HG02885 (cell line): ENCODE measurements around the gene TPRN.

Experiments used
- ATAC-seq: cut with Tn5 transposase; IDR thresholded peaks from one replicate; pipeline ENCODE4 v1.9.1; 2021; ENCODE audit warnings: mild to moderate bottlenecking; ENCODE audit not compliant: unreplicated experiment, poor library complexity

The TPRN gene

DNA sequence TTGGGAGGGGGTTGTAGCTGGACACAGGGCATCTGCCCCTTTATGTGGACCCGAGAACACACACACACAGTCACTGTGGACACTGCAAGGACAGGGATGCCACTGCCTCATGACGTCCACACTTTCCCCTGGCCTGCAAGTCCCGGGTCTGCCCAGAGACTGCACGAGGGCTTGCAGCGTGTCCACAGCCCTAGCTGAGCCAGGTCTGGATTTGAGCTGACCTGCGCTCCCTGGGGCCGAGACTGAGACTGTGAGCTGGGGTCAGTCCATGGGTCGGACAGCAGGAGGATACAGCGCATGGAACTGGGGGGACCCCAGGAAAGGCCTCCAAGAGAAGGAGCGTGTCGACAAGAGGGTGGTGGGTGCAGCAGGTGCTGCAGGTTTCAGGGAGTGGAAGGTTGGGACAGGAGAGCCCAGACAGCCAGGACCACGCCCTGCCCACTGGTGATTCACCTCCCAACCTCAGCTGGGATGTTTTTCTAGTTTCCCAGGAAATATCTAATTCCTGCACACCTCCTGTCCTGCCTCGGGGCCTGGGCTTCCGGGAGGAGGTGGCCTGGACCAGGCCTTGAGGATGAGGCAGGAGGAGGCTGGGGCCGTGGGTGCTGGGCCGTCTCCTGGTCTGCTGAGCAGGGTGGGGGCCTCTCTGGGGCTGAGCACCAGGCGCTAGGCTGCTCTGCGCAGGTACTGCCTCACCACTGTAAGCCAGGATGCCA lies 26.0 kb upstream of the TPRN start:
- no peak for ATAC-seq

GRCh38 chr9:137225699-137226331 lies 25.3 kb upstream of the TPRN start:
- ATAC-seq = no peak

DNA sequence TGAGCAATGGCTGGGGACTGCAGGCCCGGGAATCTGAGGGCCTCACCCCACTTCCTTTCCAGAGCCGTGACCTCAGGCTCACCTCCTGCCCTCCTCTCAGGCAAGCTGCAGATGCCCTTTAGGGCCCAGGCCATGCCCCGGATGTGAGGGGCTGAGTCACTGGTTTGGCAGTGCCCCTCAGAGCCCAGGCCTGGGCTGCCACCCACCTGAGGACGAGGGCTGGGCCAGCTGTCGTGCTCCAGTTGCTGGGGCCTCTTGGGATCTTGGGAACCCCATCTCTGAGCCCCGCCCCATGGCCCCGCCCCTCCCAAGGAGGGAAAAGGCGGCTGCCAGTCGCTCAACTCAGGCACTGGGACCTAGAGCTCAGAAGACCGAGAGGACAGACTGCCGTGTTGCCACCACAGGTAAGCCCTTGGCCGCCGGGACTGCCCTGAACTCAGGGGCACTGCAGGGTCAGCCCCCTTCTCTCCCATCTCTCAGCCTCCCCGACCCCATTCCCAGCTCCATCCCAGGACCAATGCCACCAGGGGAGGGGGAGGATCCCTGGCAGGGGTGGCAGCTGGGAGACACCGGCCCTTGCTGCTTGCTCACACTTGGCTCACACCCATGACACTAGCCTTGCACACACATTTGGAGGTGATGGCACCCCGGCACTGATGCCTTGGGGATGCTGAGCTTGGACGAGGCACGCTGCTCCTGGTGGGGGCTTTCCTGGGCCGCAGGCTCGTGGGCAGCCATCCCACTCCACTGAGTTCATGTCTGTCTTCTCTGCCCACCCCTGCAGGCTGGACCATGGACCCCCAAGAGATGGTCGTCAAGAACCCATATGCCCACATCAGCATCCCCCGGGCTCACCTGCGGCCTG lies 24.5 kb upstream of the TPRN start, which contains the start of gene CYSRT1:
TSS of gene CYSRT1 (plus strand) at position 345 of the 865 bp plus-strand sequence. CDS start at position 793, 448 bp downstream.
- ATAC-seq = no peak

DNA sequence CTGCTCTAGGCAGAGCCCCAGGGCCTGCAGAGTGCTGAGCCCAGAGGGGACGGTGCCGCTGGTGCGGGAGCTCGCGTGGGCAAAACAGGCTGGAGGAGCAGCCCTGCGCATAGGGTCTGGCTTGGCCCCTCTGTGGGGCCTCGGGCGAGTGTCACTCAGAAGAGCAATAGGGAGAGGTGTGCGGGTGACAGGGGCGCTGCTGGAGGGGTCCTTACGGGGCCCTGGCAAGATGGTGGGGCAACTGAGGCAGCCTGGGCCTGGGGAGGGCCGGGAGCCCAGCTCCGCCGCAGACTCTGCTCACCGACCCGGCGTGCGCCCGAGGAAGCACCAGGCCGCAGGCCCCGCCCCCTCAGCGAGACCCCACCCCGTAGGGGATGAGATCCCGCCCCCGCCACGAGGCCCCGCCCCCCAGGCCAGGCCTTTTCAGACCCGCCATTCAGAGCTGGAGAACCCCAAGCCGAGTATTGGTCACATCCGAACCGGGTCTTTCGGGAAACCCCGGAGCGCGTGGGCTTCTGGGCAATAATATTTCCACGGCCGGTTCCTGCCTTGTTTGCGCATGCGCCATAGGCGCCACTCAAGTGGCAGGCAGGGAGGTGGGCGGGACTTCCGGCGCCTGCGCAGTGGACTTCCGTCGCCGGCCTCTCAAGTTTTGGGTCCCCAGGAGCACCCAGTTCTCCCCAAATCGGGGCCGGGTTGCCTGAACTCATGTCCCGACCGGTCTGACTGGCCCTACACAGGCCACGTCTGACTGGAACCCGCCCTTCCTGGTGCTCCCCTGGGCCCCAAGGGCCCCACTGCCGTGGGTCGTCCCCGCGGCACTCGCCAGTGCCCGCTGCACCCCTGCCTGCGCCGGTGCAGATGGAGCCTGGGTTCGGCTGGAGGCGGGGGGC lies 22.8 kb upstream of the TPRN start:
- peak; percentile 80 for ATAC-seq

DNA sequence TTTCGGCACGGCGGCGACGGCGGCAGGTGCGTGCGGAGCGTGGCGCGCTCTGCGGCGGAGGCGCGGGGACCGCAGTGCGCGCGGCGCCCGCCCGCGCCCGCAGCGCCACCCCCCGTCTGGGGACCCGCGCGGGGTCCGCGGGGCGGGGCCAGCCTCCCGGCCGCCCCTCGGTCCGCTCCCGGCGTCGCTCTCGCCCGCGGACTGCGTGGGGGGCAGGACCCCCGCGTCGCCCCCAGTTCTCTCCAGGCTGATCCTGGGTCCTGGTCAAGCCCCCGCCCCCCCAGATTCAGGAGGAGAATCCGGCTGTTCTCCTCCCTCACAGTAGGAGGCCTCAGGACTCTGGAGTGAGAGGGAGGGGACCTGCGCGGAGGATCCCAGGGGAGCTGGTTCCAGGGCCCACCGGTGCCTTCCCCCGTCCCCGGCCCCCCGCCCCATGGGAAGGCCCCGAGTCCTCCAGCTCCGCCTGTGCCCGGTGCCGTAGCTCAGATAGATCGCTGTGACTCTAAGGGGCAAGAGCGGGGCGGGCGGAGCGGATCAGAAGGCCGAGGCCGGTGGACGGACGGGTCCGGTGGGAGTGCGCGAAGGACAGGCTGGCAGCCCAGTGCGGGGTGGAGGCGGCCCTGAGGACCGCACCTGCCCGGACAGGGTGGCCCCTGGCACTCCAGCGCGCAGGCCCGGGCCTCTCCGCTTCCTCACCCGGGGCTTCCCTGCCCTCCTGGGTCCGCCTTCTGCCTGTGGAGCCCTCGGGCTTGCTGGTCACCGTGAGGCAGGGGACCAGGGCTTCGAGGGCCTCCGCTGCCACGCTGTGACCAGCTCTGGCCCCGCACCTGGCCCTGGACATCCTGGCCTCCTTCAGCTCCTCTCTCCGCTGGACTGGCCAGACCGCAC lies 21.9 kb upstream of the TPRN start, which contains the start of gene RNF208:
TSS of gene RNF208 (minus strand) at position 51 of the 888 bp plus-strand sequence. CDS start 1,028 bp downstream, outside the sequence.
- ATAC-seq = no peak

DNA sequence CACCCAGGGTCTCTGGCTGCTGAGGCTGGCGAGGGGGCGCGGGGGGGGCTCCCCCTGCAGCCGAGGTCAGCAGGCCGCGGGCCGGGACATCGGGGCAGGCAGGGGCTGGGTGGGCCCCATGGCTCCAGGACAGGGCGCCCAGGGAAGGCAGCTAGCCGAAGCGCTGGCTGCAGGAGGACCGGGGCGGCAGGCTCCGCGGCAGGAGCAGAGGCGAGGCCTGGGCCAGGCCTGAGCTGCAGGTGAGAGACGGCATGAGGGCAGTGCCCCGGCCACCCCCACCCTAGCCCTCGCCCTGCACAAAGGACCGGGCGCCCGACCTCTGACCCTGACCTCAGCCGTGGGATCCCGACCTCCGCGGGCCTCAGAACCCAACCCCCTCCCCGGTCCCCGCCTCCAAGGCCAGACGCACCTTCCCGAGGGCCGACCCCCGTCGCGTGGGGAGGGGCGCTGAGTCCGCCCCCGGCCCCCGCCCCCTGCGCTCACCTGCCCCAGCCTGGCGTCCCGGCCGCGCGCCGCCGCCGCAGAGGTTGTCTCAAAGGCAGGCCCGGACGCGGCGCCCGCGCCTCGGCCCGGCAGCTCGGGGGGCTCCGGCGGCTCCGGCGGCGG lies 21.1 kb upstream of the TPRN start:
- ATAC-seq = no peak

DNA sequence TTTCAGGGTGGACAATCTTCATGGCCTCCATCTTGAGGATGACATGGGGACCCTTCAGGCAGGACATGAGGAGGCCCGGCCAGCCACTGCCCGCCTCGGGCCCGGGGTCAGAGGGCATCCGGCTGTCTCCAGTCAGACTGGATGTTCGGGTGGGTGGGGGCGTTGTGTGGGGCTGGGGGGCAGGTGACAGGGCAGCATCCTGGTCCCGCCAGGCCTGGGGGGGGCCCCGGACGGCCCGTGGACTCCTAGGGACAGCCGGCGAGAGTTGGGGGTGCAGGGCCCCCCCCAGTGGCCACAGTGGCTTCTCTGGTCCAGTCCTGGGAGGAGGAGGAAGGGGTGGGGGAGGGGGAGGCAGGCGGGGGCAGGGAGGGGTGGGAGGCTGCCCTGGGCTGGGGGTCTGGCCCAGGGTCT lies 20.6 kb upstream of the TPRN start:
- no peak for ATAC-seq

- no peak for ATAC-seq
These were observed 20.0 kb upstream of the TPRN start for GRCh38 chr9:137220317-137221094.

GRCh38 chr9:137219757-137220316 lies 19.3 kb upstream of the TPRN start:
- ATAC-seq = no peak

- ATAC-seq = no peak
These were observed 18.3 kb upstream of the TPRN start for GRCh38 chr9:137218754-137219271.

GRCh38 chr9:137218212-137218753 lies 17.7 kb upstream of the TPRN start:
- ATAC-seq = no peak

GRCh38 chr9:137217276-137218211 lies 17.0 kb upstream of the TPRN start:
- no peak for ATAC-seq

GRCh38 chr9:137216188-137216965 lies 15.8 kb upstream of the TPRN start:
- ATAC-seq = no peak

- no peak for ATAC-seq
These were observed 14.8 kb upstream of the TPRN start for GRCh38 chr9:137215196-137215986.
